ENCODE results near the gene MON2. TPM values are rescaled to one million over a fixed set of nuclear protein-coding genes. Genes with fewer than 3 reads are reported as not detected.

MON2 gene
- total and polyA plus RNA-seq, 2 of the 8 experiments (the other 6 are each of a cell fraction or from before 2014, with no cell fraction given) = 3.8 to 21.8 TPM

DNA sequence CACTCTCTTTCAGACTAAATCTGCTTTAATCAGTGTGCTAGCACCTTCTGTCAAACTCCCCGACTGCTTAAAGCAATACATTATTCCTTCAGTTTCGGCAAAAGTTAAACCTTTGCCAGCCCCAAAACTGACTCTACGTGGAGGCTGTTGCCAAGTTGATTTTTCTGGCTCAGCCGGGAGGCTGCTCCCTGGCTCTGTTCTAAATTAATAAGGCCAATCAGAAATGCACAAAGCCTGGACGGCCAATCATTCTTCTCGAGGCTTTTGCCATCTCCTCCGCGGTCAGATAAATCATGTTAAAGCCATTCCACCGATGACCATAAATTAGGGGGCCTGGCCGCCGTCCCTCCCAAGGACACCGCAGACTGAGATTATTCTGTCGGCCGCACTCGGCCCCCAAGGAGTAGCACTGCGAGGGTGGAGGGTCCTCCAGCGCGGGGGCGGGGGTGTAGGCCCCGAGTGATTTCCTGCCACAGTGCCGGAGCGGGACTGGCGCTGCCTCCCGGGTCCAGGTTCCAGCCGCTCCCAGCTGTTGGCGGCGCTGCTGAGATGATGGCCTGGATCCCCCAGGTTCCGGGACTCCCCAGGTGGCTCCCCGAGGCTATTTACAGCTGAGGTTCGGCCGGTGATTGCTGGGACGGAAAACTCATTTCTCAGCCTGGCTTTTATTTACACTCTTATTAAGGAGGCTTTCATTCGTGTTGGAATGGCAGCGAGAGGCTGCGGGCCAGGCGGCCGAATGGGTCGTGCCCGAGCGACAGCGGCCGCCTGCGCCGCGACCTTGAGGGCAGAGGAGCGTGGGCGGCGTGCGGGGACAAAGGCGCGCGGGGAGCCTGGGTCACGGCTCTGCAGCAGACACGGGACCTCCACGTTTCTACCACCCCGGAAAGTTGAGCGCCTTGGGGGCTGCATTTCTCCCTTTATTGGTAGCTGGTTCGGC is 165.1 kb downstream of the MON2 start (continued):
- no peak for TF ChIP-seq RFX5 (IDR thresholded peaks at IDR 0.05; ENCODE audit: borderline replicate concordance, low read depth, low read length)
- TF ChIP-seq YY1 (IDR thresholded peaks at IDR 0.05; ENCODE audit: low read depth, low read length) = no peak
- TF ChIP-seq CEBPB (IDR thresholded peaks at IDR 0.05; ENCODE audit: low read depth, low read length) = no peak
- TF ChIP-seq SP4 (IDR thresholded peaks at IDR 0.05; ENCODE audit: low read length) = no peak
- TF ChIP-seq, protein P1, sequence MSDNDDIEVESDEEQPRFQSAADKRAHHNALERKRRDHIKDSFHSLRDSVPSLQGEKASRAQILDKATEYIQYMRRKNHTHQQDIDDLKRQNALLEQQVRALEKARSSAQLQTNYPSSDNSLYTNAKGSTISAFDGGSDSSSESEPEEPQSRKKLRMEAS (IDR thresholded peaks at IDR 0.05) = no peak
- peak; percentile 70 for TF ChIP-seq EGR1 (IDR thresholded peaks at IDR 0.05; ENCODE audit: borderline replicate concordance, low read depth, low read length)
- TF ChIP-seq SIN3A (conservative IDR thresholded peaks at IDR 0.05 in 1 of 2, IDR thresholded peaks at IDR 0.05 in 1 of 2; ENCODE audit: low read depth in 1 of 2, low read length in 2 of 2) = peak in 1 of 2 experiments; percentile 41; a peak in 1 of 4 replicates
- no peak for TF ChIP-seq BCL11A (IDR thresholded peaks at IDR 0.05; ENCODE audit: low read depth in 2 of 2, low read length in 2 of 2)
- TF ChIP-seq BRCA1 (IDR thresholded peaks at IDR 0.05; ENCODE audit: low read depth, low read length) = no peak
- TF ChIP-seq, protein P2, sequence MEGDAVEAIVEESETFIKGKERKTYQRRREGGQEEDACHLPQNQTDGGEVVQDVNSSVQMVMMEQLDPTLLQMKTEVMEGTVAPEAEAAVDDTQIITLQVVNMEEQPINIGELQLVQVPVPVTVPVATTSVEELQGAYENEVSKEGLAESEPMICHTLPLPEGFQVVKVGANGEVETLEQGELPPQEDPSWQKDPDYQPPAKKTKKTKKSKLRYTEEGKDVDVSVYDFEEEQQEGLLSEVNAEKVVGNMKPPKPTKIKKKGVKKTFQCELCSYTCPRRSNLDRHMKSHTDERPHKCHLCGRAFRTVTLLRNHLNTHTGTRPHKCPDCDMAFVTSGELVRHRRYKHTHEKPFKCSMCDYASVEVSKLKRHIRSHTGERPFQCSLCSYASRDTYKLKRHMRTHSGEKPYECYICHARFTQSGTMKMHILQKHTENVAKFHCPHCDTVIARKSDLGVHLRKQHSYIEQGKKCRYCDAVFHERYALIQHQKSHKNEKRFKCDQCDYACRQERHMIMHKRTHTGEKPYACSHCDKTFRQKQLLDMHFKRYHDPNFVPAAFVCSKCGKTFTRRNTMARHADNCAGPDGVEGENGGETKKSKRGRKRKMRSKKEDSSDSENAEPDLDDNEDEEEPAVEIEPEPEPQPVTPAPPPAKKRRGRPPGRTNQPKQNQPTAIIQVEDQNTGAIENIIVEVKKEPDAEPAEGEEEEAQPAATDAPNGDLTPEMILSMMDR (IDR thresholded peaks at IDR 0.05; ENCODE audit: control extremely low read depth in 1 of 3, insufficient read depth in 1 of 3, low read depth in 1 of 3, low read length in 3 of 3) = peak; percentile 39 to 52 (median 50)
- no peak for TF ChIP-seq SRF (IDR thresholded peaks at IDR 0.05; ENCODE audit: low read depth, low read length)
- TF ChIP-seq JUN (IDR thresholded peaks at IDR 0.05; ENCODE audit: low read depth, low read length) = no peak
- TF ChIP-seq TBP (IDR thresholded peaks at IDR 0.05; ENCODE audit: low read depth, low read length) = no peak
- TF ChIP-seq POLR2AphosphoS5 (IDR thresholded peaks at IDR 0.05; ENCODE audit: low read depth, low read length) = no peak
- TF ChIP-seq, protein P3, sequence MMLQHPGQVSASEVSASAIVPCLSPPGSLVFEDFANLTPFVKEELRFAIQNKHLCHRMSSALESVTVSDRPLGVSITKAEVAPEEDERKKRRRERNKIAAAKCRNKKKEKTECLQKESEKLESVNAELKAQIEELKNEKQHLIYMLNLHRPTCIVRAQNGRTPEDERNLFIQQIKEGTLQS (IDR thresholded peaks at IDR 0.05; ENCODE audit: insufficient read depth, low read depth, low read length) = no peak
- no peak for TF ChIP-seq ZNF274 (IDR thresholded peaks at IDR 0.05; ENCODE audit: borderline replicate concordance, extremely low read depth, low read length)
- TF ChIP-seq CREB1 (IDR thresholded peaks at IDR 0.05) = no peak
- TF ChIP-seq RNF2 (IDR thresholded peaks at IDR 0.05; ENCODE audit: borderline replicate concordance, low read depth, low read length, missing control alignments, poor library complexity, severe bottlenecking) = no peak
- no peak for TF ChIP-seq GABPA (IDR thresholded peaks at IDR 0.05; ENCODE audit: borderline replicate concordance, insufficient read depth, low read length)
- no peak for TF ChIP-seq KDM1A (IDR thresholded peaks at IDR 0.05; ENCODE audit: borderline replicate concordance, low read length)
- no peak for TF ChIP-seq HDAC6 (IDR thresholded peaks at IDR 0.05; ENCODE audit: low read depth, low read length)
